Panc1 (cell line): ENCODE results near the gene EPHA7.

ENCODE experiments used
- CTCF ChIP-seq: fragments of 450-650 bp; IDR thresholded peaks from 2 replicates; pipeline ENCODE4 v1.5.1; 2017; ENCODE audit warnings: mild to moderate bottlenecking
- POLR2AphosphoS5 ChIP-seq: IDR thresholded peaks from 2 replicates; pipeline ENCODE4 v1.6.1; 2012; ENCODE audit warnings: mild to moderate bottlenecking, low read depth, low read length, moderate library complexity
- REST ChIP-seq, 2 experiments: IDR thresholded peaks; 2 replicates each; pipeline ENCODE4 v1.6.1; 2011 to 2012; ENCODE audit warnings: low read depth in 2 of 2, control low read depth in 1 of 2, low read length in 1 of 2, mild to moderate bottlenecking in 1 of 2, moderate library complexity in 1 of 2; ENCODE audit not compliant: insufficient read depth in 1 of 2
- SIN3A ChIP-seq: IDR thresholded peaks from 2 replicates; pipeline ENCODE4 v1.6.1; 2012; ENCODE audit warnings: low read depth, mild to moderate bottlenecking, low read length, moderate library complexity, borderline replicate concordance; ENCODE audit not compliant: insufficient read depth

GRCh38 chr6:93327857-93328256, 91.5 kb downstream of the EPHA7 start:
- TF ChIP-seq CTCF = no peak
- no peak for TF ChIP-seq REST (IDR thresholded peaks at IDR 0.05; ENCODE audit: insufficient read depth in 1 of 2, low read depth in 2 of 2, low read length in 1 of 2)
- no peak for TF ChIP-seq SIN3A
- TF ChIP-seq POLR2AphosphoS5 = no peak
